Measurements from ENCODE around the gene STK17B. TPM values are rescaled to one million over a fixed set of nuclear protein-coding genes. Genes with fewer than 3 reads are reported as not detected.

Gene STK17B
- total RNA-seq, 1 experiment from 2014 or later = 43.4 TPM

- DNase-seq (ENCODE audit: low read depth) = no peak
Measured at GRCh38 chr2:196184921-196185320, 13.5 kb upstream of the STK17B start.

- DNase-seq (ENCODE audit: low read depth) = no peak
Measured at GRCh38 chr2:196183528-196184231, 12.3 kb upstream of the STK17B start.

GRCh38 chr2:196183172-196183473 is 11.7 kb upstream of the STK17B start:
- no peak for DNase-seq (ENCODE audit: low read depth)

- DNase-seq (ENCODE audit: low read depth) = no peak
Measured at GRCh38 chr2:196182439-196183171, 11.2 kb upstream of the STK17B start.

GRCh38 chr2:196181484-196181883 is 10.1 kb upstream of the STK17B start:
- DNase-seq (ENCODE audit: low read depth) = no peak

GRCh38 chr2:196177124-196177523 is 5.7 kb upstream of the STK17B start:
- DNase-seq (ENCODE audit: low read depth) = no peak

- DNase-seq (ENCODE audit: low read depth) = no peak
Measured at GRCh38 chr2:196176142-196176738, 4.9 kb upstream of the STK17B start.

GRCh38 chr2:196174404-196174803 is 3.0 kb upstream of the STK17B start:
- DNase-seq (ENCODE audit: low read depth) = no peak

GRCh38 chr2:196173505-196173904 is 2.1 kb upstream of the STK17B start:
- DNase-seq (ENCODE audit: low read depth) = no peak

GRCh38 chr2:196172951-196173350 is 1.6 kb upstream of the STK17B start:
- DNase-seq (ENCODE audit: low read depth) = no peak

GRCh38 chr2:196171946-196172345 is 568 bp upstream of the STK17B start:
- no peak for DNase-seq (ENCODE audit: low read depth)

- peak; percentile 64 for DNase-seq (ENCODE audit: low read depth)
Measured at GRCh38 chr2:196170606-196171247, 651 bp downstream of the STK17B start.

- peak; percentile 57 for DNase-seq (ENCODE audit: low read depth)
Measured at GRCh38 chr2:196170213-196170605, 1.2 kb downstream of the STK17B start.

GRCh38 chr2:196169516-196169915 is 1.9 kb downstream of the STK17B start:
- no peak for DNase-seq (ENCODE audit: low read depth)

- peak; percentile 80 for DNase-seq (ENCODE audit: low read depth)
Measured at GRCh38 chr2:196168181-196168580, 3.2 kb downstream of the STK17B start.

GRCh38 chr2:196167666-196168065 is 3.7 kb downstream of the STK17B start:
- no peak for DNase-seq (ENCODE audit: low read depth)

- peak; percentile 60 for DNase-seq (ENCODE audit: low read depth)
Measured at GRCh38 chr2:196166876-196167275, 4.5 kb downstream of the STK17B start.

- DNase-seq (ENCODE audit: low read depth) = no peak
Measured at GRCh38 chr2:196165016-196165415, 6.4 kb downstream of the STK17B start.

GRCh38 chr2:196163285-196163684 is 8.1 kb downstream of the STK17B start:
- no peak for DNase-seq (ENCODE audit: low read depth)

- no peak for DNase-seq (ENCODE audit: low read depth)
Measured at GRCh38 chr2:196162586-196163175, 8.7 kb downstream of the STK17B start.

GRCh38 chr2:196160946-196161345 is 10.4 kb downstream of the STK17B start:
- DNase-seq (ENCODE audit: low read depth) = no peak

GRCh38 chr2:196160101-196160500 is 11.3 kb downstream of the STK17B start:
- DNase-seq (ENCODE audit: low read depth) = peak; percentile 86
